Stimulated activated CD8-positive, alpha-beta memory T cell treated with anti-CD3 and anti-CD28 coated beads, Interleukin-4, amount 100 ng/mL, for 4 hours (primary cell): ENCODE data around the gene CCDC38.

Source experiments
- DNase-seq, 2 donors: peaks; one replicate each; pipeline ENCODE4 v3.0.0-alpha.2; 2020; ENCODE audit warnings: low read depth in 2 of 2, low spot score in 1 of 2

CCDC38 gene

DNA sequence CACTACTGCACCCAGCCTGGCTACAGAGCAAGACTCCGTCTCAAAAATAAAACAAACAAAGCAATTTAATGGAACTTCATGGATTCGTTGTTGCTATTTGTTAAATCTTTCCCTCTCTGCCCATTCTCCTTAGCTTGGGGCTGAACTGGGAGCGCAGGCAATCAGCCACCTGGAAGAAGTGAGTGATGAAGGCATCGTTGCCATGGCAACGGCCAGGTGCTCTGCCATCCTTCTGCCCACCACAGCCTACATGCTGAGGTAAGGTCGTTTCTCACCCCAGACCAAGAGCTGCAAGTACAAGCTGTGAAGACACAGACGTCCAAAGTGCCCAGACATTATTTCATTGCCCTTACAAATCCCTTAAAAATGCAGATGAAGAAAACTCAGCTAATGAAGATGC, 19.8 kb upstream of the CCDC38 start:
- no peak for DNase-seq

DNA sequence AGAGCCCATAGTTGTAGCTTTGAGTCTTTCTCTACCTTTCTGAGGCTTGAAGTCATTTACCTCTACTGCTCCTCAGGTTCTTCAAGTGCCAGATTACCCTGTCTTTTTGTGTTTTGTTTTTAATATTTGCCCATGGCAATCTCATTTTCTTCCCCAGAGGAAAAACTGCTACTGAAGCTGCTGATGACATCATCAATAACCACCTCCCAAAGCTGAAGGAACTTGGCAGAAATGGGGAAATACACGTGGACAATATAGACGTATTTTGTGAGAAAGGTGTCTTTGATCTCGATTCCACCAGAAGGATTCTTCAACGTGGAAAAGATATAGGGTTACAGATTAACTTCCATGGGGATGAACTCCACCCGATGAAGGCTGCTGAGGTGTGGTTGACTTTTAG, 17.8 kb upstream of the CCDC38 start:
- DNase-seq = no peak

DNA sequence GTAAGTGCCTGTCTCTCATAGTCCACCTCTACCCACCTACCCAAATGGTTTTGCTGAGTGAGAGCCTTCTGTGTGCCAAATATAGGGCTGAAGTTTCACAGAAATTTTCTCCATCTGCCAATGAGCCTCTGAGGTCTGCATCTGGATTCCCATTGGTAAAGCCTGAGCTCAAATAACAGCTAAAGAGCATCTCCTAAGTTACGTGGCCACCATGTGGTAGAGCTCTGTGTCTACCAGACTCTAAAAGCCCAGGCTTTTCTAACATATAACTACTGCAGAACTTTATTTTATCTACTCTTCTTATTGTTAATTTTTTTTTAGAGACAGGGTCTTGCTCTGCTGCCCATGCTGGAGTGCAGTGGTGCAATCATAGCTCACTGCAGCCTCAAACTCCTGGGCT, 16.7 kb upstream of the CCDC38 start:
- DNase-seq = no peak

DNA sequence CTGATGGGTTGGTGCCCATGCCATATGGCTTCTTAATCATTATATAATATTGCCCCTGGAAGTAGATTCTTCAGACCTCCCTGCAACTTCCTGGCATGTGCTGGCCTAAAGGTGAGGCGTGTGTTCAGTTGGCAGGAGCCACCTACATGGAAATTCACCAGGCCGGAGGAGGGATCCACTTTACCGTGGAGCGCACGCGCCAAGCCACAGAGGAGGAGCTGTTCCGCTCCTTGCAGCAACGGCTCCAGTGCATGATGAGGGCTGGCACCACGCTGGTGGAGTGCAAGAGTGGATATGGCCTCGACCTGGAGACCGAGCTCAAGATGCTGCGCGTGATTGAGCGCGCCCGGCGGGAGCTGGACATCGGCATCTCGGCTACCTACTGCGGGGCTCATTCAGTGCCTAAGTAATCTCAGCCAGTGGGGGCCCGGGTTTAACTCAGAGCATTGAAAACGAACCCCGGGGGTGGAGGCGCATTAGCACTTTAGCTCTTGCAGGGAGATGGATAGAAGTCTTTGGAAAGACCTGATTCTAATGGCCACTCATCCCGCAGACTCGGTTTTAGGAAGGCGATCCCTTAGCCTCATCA, 14.2 kb upstream of the CCDC38 start:
- DNase-seq = no peak

DNA sequence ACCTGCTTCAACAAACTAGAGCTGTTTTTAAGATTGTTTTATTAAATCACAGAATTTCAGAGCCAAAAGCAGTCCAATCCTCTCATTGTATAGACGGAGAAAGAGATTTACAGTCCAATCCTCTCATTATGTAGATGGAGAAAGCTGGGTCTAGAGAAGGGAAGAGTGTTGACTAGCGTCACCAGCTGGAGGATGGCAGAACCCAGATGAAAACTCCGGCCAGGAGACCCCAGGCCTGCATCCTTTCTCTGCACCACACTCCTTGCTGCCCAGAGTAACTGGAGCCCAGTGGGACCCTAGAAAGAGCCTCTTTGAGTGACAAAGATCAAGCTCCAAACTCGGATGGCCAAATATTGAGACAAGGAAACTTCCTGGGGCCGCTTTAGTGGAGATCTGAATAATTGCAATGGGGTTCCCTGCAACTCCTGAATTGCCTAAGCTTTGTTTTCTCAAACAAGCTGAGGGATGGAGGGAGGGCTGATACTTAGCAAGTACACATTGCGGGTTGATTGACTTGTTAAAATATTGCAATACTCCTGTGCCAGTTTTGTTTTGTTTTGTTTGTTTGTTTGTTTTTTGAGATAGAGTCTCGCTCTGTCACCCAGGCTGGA, 13.2 kb upstream of the CCDC38 start:
- no peak for DNase-seq

DNA sequence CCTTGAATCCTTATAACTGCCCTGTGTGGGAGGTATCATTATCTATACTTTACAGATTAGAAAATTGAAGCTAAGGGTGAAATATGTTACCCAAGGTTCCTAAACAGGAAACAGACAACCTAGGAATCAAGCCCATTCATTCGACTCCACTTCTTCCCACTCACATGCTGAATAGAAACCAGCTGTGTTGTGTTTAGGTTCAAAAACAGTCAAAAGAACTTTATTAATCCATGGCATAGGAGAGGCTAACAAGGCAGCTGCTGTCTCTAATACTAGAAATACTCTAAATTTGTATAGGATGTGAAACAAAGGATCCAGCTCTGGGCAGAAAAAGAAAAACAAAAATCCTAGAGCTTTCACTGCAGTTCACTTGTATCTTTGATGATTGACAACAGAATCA, 10.6 kb upstream of the CCDC38 start:
- DNase-seq = no peak

DNA sequence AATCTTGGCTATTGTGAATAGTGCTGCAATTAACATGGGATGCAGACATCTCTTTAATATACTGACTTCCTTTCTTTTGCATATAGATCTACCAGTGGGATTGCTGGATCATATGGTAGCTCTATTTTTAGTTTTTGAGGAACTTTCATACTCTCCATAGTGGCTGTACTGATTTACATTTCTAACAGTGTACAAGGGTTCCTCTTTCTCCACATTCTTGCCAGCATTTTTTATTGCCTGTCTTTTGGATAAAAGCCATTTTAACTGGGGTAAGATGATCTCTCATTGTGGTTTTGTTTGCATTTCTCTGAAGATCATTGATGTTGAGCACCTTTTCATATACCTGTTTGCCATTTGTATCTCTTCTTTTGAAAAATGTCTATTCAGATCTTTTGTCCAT, 9.1 kb upstream of the CCDC38 start:
- no peak for DNase-seq

DNA sequence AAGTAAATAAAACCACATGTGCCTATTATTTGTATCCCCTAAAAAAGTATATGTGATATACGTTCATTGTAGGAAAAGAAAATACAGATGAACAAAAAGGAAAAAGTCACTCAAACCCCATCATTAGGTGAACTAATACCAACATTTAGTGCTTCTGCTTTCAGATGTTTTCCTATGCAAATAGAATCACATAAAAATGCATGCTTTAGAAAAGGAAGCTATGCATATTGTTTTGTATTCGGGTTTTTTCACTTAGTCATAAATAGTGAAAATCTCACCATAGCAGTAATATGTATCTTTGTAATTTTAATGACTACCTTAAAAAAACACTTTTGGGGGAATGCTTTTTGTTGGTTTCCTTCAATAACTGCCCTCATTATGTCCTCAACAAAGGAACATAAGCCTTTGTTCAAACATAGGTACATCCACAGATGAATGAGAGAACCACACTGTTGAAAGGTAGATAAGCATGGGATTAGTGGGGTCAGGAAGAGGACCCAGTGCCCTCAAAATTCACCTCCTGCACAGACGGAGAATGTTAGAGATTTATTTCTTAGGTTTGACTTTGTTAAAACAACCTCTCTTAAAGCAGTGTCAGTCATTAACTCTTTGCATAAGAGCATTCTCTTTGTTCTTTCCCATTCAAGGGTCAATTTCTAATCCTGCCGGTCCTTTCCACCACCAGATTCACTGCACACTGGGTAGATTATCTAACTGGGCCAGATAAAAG, 7.2 kb upstream of the CCDC38 start:
- DNase-seq = no peak

DNA sequence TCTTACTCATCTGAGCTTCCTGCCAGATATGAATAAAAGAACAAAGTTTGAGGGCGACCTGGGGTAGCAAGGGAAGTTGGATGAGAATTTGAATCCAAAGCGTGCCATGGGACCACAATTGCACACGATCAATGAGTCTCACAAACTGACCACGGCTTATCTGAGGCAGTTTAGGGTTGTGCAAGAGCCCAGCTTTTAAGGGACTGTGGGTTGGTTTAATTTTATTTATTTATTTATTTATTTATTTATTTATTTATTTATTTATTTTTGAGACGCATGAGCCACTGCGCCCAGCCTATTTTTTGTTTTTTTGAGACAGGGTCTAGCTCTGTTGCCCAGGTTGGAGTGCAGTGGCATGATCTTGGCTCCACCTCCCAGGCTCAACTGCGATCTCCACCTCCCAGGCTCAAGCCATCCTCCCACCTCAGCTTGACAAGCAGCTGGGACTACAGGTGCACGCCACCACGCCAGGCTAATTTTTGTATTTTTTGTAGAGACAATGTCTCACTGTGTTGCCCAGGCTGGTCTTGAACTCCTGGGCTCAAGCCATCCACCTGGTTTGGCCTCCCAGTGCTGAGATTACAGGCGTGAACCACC, 1.8 kb upstream of the CCDC38 start:
- DNase-seq = no peak

DNA sequence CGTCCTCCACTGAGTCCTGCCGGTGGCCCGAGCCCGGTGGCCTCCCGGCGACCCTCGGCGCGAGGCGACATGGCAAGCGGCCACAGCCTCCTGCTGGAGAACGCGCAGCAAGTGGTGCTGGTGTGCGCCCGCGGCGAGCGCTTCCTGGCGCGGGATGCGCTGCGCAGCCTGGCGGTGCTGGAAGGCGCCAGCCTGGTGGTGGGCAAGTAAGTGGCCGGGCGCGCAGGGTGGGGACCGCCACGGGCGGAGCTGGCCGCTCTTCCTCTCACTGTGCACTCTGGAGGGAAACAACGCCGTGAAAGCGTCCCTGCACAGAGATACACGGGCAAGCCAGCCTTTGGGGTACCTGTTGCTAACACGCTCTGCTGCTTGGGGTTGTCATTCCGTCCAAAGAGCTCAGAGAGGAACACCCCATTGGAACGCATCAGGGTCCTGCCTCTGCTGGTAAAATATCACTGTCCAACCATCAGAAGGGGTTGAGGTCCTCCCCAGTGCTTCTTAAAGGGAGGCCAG, 972 bp upstream of the CCDC38 start, which contains the start of gene AMDHD1:
AMDHD1 (plus strand) TSS at position 2 of the 513 bp plus-strand sequence; CDS start at position 70, 68 bp downstream.
- DNase-seq = no peak

DNA sequence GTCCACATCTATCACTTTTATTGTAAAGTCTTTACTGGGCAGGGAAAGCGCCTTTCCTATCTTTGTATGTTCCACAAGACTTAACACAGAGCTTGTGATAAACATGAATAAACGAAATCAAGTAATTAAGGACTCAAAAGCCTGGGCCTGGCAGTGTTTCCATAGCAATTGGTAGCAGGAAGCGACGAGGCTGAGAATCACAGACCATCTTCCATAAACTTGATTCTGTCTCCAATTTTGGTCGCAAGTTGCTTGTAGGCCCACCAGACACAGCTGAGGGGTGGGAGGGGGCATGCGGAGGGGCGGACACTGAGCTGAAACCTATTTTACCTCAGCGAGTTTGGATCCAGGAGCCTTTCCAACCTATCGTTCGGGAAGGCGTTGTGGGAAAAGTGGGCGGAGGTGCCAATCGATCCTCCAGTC, 302 bp downstream of the CCDC38 start:
- no peak for DNase-seq

DNA sequence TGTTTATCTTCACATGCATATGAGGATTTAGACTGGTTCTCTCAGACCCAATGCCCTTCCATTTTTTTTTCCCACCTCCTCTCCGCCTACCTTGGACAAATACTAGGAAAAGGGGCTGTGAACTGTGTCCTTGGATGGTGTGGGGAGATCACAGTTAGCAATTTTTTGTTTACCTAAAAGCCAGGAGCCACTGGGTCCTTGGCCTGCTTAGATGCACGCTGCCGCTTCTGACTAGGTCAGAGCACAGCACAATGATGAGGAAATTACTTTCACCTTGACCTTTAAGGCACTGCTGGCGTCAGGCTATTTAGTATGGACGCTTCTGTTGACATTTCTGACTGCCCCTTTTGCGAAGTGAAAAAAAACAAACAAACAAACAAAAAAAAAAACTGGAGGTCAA, 1.9 kb downstream of the CCDC38 start:
- no peak for DNase-seq

DNA sequence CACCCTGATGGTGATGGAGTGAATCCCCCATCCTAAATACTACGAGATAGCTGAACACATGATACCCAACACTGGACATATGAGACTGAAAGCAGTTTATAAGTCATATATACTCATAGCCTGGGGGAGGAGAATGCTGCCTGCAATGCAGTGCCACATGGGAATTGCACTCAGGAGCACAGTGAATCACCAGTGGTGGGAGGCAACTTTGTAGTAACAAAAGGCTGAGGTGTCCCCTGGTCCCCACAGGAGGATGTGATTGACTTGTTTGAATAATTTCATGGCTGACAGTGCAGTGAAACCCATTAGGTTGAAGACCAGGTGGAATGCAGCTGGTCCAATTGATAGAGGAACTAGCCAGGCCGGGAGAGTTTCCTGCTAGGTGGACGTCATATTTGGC, 20.2 kb downstream of the CCDC38 start:
- DNase-seq = no peak

DNA sequence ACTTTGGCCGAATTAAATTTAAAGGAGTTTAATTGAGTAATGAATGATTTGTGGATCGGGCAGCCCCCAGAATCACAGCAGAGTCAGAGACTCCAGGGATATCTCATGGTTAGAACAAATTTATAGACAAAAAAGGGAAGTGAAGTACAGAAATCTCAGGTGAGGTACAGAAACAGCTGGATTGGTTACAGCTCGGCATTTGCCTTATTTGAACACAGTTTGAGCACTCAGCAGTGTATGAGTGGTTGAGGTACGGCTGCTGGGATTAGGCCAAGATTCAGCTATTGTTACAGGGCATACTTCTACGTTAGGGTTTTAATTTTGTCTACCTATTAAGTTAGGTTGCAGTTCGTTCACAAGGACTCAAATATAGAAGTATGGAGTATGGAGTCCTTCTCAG, 23.3 kb downstream of the CCDC38 start:
- no peak for DNase-seq

DNA sequence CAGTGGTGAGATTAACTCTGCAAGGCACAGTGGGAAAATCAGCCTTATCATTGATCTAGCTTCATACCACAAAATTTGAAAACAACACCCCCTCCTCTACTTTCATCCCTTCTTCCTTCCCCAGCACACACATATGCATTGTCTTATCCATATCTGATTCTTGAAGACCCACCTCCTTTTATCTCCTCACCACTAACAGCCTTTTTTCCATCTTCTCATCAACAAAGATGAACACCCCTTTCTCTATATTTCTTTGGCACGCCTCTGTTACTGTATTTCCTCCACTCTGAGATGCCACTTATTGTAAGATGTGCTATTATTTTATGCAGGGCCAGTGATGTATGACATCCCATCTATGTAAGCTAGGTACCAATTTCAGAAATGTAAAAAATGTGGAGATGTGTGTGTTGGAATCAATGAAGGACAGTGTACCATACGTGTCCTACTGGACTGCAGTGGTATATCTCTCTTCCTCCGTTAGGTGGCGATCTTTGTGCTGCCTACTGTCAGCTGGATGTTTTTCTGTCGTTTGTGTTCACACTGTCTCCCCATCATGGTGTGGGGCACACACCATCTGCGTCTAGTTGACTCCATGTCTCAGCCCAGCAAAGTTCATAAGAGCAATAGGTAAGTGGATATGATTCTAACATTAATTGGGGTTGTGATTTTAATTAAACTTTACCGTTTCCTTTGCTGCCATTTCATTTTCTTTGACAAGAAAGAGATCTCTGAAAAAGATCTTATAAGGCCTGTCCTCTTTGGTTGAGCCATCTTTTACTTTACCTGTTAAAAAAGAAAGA, 24.0 kb downstream of the CCDC38 start:
- DNase-seq = peak in 1 of 2 donors; percentile 4

DNA sequence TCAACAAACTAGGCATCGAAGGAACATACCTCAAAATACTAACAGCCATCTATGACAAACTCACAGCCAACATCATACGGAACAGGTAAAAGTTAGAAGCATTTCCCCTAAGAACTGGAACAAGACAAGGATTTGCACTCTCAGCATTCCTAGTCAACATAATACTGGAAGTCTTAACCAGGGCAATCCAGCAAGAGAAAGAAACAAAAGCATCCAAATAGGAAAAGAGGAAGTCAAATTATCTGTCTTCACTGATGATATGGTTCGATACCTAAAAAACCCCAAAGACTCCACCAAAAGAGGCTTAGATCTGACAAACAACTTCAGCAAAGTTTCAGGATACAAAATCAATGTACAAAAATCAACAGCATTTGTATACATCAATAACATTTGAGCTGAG, 32.5 kb downstream of the CCDC38 start:
- DNase-seq = no peak

DNA sequence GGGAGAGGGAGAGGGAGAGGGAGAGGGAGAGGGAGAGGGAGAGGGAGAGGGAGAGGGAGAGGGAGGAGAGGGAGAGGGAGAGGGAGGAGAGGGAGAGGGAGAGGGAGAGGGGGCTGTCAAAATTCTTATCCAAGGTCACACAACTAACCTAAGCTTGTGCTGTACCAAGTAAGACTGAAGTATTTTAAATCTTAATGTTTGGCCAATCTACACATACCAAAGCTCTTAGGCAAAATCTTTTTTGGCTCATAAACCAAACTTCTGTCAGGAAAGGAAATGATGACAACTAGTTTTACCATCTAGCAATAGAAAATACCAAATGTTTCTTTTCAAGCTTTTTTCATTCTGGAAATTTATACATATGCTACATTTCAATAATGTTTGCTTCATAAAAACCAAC, 33.8 kb downstream of the CCDC38 start:
- no peak for DNase-seq

DNA sequence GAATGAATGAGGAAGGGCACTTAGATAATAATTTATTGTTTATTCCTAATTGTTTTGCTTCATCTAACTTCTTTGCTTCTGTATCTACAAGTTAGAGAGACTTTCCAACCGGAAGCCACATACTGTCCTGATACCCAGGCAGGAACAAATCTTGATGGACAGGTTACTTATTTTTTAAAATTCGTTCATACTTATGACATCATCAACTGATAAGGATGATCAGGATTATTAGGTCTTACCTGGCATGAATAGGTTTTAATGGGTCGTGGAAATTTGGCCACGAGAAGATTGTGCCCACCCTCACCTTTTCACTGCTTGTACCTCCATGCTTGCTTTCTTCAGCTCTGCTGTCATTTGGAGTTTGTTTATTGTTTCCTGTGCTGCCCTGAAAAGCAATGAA, 44.3 kb downstream of the CCDC38 start:
- DNase-seq = no peak

DNA sequence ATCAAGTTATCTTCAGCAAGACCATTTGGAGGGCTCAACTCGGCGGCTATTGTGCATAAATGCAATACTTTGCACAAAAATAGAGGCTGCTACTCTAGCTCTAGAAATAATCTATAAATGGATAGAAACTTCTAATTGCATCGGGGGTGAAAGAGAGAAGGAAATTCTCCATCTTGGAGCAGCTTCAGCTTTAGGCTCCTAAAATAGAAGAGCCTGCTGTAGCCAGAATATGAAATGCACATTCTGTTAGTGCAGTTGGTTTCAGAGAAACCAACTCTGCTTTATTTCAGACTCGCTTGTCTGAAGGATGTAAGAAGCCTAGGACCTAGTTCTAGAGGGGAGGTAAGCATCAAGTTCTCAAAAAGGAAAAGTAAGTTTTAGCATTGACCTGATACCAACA, 45.6 kb downstream of the CCDC38 start:
- DNase-seq = no peak

DNA sequence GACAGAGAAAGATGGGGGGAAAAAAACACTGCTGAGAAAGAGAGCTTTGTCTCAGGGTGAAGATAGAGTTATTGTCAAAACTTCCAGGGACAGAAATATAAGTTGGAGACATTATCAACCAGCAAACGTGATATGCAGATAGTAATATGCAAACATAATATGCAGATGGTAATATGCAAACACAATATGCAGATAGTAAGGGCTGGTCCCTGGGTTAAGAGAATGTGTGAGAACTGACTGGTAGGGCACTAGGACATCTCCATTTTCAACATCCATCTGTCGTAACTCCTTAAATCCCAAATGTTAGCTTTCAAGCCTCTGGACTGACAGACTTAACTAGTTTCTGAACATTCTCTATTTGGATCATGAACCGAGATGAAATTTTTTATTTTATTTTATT, 51.5 kb downstream of the CCDC38 start:
- DNase-seq = no peak

DNA sequence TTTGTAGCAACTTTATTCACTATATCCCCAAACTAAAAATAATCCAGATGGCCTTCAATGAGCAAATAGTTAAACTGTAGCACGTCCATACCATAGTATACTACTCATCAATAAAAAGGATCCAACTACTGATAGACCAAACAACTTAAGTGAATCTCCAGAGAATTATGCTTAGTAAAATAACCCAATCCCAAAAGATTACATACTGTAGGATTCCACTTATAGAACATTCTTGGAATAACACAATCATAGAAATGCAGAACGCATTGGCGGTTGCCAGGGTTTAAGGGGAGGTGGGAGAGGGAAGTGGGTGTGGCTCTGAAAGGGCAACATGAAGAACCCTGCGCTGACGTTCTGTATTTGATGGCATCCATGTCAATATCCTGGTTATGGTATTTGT, 55.1 kb downstream of the CCDC38 start:
- DNase-seq = no peak
